ENCODE data around the gene PPFIBP1.
"Not testable (repeated sequence)": the region's sequence is repeated elsewhere in the genome, so short reads cannot be mapped to it uniquely, and the experiment has no call there.

The PPFIBP1 gene

DNA sequence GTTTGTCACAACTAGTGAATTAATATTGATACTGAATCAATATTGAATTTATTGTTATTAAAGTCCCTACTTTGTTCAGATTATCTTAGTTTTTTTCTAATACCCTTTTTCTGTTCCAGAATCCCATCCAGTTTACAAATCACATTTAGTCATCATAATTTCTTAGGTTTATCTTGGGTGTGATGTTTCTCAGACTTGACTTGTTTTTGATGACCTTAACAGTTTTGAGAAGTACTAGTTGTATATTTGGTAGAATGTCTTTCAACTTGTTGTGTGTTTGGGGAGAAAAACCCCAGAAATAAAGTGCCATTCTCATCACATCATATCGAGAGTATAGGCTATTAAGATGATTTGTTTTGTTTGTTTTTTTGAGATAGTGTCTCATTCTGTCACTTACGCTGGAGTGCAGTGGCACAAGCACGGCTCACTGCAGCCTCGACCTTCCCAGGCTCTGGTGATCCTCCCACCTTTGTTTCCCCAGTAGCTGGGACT, 206.1 kb downstream of the PPFIBP1 start:
- no peak for DNase-seq

DNA sequence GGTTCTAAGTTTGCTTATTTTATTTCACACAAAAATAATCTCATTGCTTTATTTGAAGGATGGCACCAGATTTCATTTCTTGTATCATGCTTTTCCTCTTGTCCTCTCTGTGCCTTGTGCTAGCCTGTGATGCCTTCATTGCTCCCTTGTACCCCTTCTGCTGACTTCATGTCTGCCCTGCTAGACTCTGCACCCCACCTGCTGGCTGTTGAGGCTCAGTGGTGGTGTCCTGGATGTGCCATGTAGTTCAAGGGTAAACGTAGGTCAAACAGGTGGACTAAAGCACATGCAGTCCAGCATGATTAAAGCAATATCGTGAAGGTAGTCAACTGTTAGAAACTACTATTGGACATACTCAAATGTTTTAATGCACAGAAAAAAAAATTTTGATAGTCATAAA, 208.3 kb downstream of the PPFIBP1 start:
- peak; percentile 41 for DNase-seq

- peak; percentile 75 for DNase-seq
These were observed 209.1 kb downstream of the PPFIBP1 start for GRCh38 chr12:27733052-27733656.

- no peak for DNase-seq
These were observed 209.8 kb downstream of the PPFIBP1 start for GRCh38 chr12:27733791-27734190.

GRCh38 chr12:27734321-27734720, 210.3 kb downstream of the PPFIBP1 start:
- not testable (repeated sequence) for DNase-seq

DNA sequence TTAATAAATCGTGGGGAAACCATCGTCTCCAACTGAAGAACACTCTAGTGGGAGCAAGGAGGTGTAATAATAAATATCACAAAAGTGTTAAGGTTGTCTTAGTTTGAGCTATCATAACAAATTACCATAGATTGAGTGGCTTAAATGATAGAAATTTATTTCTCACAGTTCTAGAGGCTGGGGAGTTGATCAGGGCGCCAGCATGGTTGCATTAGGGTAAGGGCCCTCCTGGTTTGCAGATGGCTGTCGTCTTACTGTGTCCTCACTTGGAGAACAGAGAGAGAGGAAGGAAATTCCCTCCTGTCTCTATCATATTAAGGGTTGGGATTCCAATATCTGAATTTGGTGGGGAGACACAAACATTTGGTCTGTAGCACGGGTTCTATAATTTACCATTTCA, 219.6 kb downstream of the PPFIBP1 start:
- DNase-seq = no peak
